K562 (cell line): ENCODE results near the gene EXT2.

Experiments used
- BRF1 ChIP-seq: IDR thresholded peaks from 3 replicates; pipeline ENCODE4 v1.6.1; 2011; ENCODE audit warnings: borderline replicate concordance, mild to moderate bottlenecking; ENCODE audit not compliant: insufficient read length; ENCODE audit errors: extremely low read depth
- CTCF ChIP-seq, 3 experiments: IDR thresholded peaks in 2 of 3; conservative IDR thresholded peaks in 1 of 3; 2 replicates each; pipeline ENCODE4 v1.5.1; 2011 to 2012; ENCODE audit warnings: low read length in 3 of 3, mild to moderate bottlenecking in 3 of 3, control low read depth in 2 of 3, improper control_type of control experiment in 1 of 3, inconsistent platforms in 1 of 3, low read depth in 1 of 3, mixed read lengths in 1 of 3, moderate library complexity in 1 of 3; ENCODE audit not compliant: insufficient read depth in 2 of 3
- EZH2 ChIP-seq: IDR thresholded peaks from 2 replicates; pipeline ENCODE4 v1.6.1; 2012; ENCODE audit warnings: low read depth, mild to moderate bottlenecking, inconsistent platforms, low read length, borderline replicate concordance
- FOXJ3 ChIP-seq: sonication (generic); formaldehyde crosslinking; IDR thresholded peaks from 2 replicates; pipeline ENCODE4 v1.4.0; 2020; ENCODE audit warnings: mild to moderate bottlenecking, missing genetic modification reagents
- FOXP4 ChIP-seq: sonication (generic); formaldehyde crosslinking; IDR thresholded peaks from 2 replicates; pipeline ENCODE4 v1.8.0; 2022; ENCODE audit warnings: mild to moderate bottlenecking, missing genetic modification reagents, borderline replicate concordance
- GATAD2A ChIP-seq: fragments of 450-650 bp; IDR thresholded peaks from 2 replicates; pipeline ENCODE4 v1.6.1; 2017
- HDAC2 ChIP-seq: fragments of 450-650 bp; IDR thresholded peaks from 2 replicates; pipeline ENCODE4 v1.6.1; 2016; ENCODE audit warnings: mild to moderate bottlenecking
- HMGXB4 ChIP-seq: sonication (generic); formaldehyde crosslinking; IDR thresholded peaks from 2 replicates; pipeline ENCODE4 v1.8.1; 2023; ENCODE audit warnings: mild to moderate bottlenecking, missing genetic modification reagents
- NONO ChIP-seq, 2 experiments: fragments of 200-400 bp in 1 of 2; fragments of 450-650 bp in 1 of 2; formaldehyde crosslinking in 1 of 2; IDR thresholded peaks; 2 replicates each; pipeline ENCODE4 v1.6.1; 2017; ENCODE audit warnings: low read depth in 2 of 2, mild to moderate bottlenecking in 2 of 2, moderate library complexity in 2 of 2, low read length in 1 of 2
- POLR2AphosphoS5 ChIP-seq: IDR thresholded peaks from 2 replicates; pipeline ENCODE4 v1.6.1; 2011; ENCODE audit warnings: mild to moderate bottlenecking, low read depth, low read length, moderate library complexity; ENCODE audit not compliant: control insufficient read depth, insufficient read depth
- TAF1 ChIP-seq: IDR thresholded peaks from 2 replicates; pipeline ENCODE4 v1.6.1; 2011; ENCODE audit warnings: mild to moderate bottlenecking, low read length, moderate library complexity; ENCODE audit not compliant: insufficient read depth, control insufficient read depth, severe bottlenecking; ENCODE audit errors: extremely low read depth
- ZNF274 ChIP-seq: IDR thresholded peaks from 2 replicates; pipeline ENCODE4 v1.6.1; 2011; ENCODE audit warnings: low read depth, mild to moderate bottlenecking, low read length, moderate library complexity, borderline replicate concordance

GRCh38 chr11:44126304-44126703, 30.8 kb downstream of the EXT2 start:
- TF ChIP-seq FOXP4 (CRISPR knock-in tag) = no peak
- no peak for TF ChIP-seq FOXJ3 (CRISPR knock-in tag)
- no peak for TF ChIP-seq CTCF (IDR thresholded peaks at IDR 0.05 in 2 of 3, conservative IDR thresholded peaks at IDR 0.05 in 1 of 3; ENCODE audit: insufficient read depth in 2 of 3, low read depth in 1 of 3, low read length in 3 of 3)
- no peak for TF ChIP-seq POLR2AphosphoS5
- no peak for TF ChIP-seq GATAD2A
- no peak for TF ChIP-seq HMGXB4
- no peak for TF ChIP-seq BRF1
- TF ChIP-seq NONO (IDR thresholded peaks at IDR 0.05; ENCODE audit: low read depth in 2 of 2, low read length in 1 of 2) = no peak
- TF ChIP-seq ZNF274 = no peak
- no peak for TF ChIP-seq HDAC2
- TF ChIP-seq TAF1 = no peak
- TF ChIP-seq EZH2 = no peak
